GM12878 (cell line): Measurements from ENCODE around the gene PARN.

Experiments
- CHD4 ChIP-seq: fragments of 200-600 bp; sonication (generic); IDR thresholded peaks from 2 replicates; pipeline ENCODE4 v1.6.1; 2016; ENCODE audit warnings: mild to moderate bottlenecking
- POLR2A ChIP-seq: IDR thresholded peaks from 2 replicates; pipeline ENCODE4 v1.6.1; 2011; ENCODE audit warnings: low read depth, mild to moderate bottlenecking, low read length
- RCOR1 ChIP-seq: conservative IDR thresholded peaks from 2 replicates; pipeline ENCODE4 v1.6.1; 2012; ENCODE audit warnings: low read depth, low read length, improper control_type of control experiment
- SIN3A ChIP-seq: IDR thresholded peaks from 2 replicates; pipeline ENCODE4 v1.6.1; 2012; ENCODE audit warnings: low read depth, low read length, improper control_type of control experiment
- SP1 ChIP-seq: IDR thresholded peaks from one replicate; pipeline ENCODE4 v1.6.1; 2011; ENCODE audit warnings: low read depth, low read length
- ZSCAN29 ChIP-seq: fragments of 450-650 bp; IDR thresholded peaks from 2 replicates; pipeline ENCODE4 v1.6.1; 2017; ENCODE audit warnings: mild to moderate bottlenecking, moderate library complexity
- TF ChIP-seq, protein P1 (sequence below), 3 experiments: IDR thresholded peaks in 2 of 3; conservative IDR thresholded peaks in 1 of 3; 2 replicates each; pipeline ENCODE4 v1.5.1; 2011; ENCODE audit warnings: low read depth in 3 of 3, low read length in 3 of 3, mild to moderate bottlenecking in 3 of 3, control low read depth in 2 of 3, moderate library complexity in 2 of 3, inconsistent platforms in 1 of 3, mixed read lengths in 1 of 3; ENCODE audit not compliant: control insufficient read depth in 2 of 3, insufficient read depth in 1 of 3; ENCODE audit errors: extremely low read depth in 1 of 3
- TF ChIP-seq, protein P2 (sequence below): IDR thresholded peaks from 2 replicates; pipeline ENCODE4 v1.6.1; 2012; ENCODE audit warnings: low read depth, low read length, improper control_type of control experiment
- TF ChIP-seq, protein P3 (sequence below): fragments of 450-650 bp; IDR thresholded peaks from 2 replicates; pipeline ENCODE4 v1.6.1; 2016; ENCODE audit warnings: mild to moderate bottlenecking

DNA sequence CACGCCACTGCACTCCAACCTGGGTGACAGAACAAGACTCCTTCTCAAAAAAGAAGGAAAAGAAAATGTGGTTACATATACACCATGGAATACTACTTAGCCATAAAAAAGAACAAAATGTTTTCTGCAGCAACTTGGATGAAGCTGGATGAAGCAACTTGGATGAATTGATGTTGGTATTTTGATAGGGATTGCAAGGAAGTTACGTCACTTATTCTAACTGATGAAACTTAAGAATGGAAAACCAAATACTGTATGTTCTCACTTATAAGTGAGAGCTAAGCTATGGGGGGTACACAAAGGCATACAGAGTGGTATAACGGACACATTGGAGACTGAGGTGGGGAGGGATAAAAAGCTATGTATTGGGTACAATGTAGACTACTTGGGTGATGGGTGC is 46.6 kb upstream of the PARN start:
- TF ChIP-seq POLR2A (no peak), SP1 (no peak), ZSCAN29 (no peak), SIN3A (no peak), RCOR1 (no peak), CHD4 (no peak)
- TF ChIP-seq, protein P1, sequence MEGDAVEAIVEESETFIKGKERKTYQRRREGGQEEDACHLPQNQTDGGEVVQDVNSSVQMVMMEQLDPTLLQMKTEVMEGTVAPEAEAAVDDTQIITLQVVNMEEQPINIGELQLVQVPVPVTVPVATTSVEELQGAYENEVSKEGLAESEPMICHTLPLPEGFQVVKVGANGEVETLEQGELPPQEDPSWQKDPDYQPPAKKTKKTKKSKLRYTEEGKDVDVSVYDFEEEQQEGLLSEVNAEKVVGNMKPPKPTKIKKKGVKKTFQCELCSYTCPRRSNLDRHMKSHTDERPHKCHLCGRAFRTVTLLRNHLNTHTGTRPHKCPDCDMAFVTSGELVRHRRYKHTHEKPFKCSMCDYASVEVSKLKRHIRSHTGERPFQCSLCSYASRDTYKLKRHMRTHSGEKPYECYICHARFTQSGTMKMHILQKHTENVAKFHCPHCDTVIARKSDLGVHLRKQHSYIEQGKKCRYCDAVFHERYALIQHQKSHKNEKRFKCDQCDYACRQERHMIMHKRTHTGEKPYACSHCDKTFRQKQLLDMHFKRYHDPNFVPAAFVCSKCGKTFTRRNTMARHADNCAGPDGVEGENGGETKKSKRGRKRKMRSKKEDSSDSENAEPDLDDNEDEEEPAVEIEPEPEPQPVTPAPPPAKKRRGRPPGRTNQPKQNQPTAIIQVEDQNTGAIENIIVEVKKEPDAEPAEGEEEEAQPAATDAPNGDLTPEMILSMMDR (IDR thresholded peaks at IDR 0.05 in 2 of 3, conservative IDR thresholded peaks at IDR 0.05 in 1 of 3; ENCODE audit: control insufficient read depth in 2 of 3, extremely low read depth in 1 of 3, insufficient read depth in 1 of 3, low read depth in 3 of 3, low read length in 3 of 3) = no peak
- TF ChIP-seq, protein P2, sequence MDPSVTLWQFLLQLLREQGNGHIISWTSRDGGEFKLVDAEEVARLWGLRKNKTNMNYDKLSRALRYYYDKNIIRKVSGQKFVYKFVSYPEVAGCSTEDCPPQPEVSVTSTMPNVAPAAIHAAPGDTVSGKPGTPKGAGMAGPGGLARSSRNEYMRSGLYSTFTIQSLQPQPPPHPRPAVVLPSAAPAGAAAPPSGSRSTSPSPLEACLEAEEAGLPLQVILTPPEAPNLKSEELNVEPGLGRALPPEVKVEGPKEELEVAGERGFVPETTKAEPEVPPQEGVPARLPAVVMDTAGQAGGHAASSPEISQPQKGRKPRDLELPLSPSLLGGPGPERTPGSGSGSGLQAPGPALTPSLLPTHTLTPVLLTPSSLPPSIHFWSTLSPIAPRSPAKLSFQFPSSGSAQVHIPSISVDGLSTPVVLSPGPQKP = no peak
- TF ChIP-seq, protein P3, sequence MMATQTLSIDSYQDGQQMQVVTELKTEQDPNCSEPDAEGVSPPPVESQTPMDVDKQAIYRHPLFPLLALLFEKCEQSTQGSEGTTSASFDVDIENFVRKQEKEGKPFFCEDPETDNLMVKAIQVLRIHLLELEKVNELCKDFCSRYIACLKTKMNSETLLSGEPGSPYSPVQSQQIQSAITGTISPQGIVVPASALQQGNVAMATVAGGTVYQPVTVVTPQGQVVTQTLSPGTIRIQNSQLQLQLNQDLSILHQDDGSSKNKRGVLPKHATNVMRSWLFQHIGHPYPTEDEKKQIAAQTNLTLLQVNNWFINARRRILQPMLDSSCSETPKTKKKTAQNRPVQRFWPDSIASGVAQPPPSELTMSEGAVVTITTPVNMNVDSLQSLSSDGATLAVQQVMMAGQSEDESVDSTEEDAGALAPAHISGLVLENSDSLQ = no peak
